Fibroblast of mammary gland (primary cell): ENCODE results near the gene LARP7.

Experiments
- DNase-seq: peaks from one replicate; pipeline ENCODE4 v3.0.0-alpha.2; 2010; ENCODE audit warnings: low read depth
- H3K4me3 ChIP-seq: 2 replicates; pipeline ENCODE4 v1.5.1; 2011; ENCODE audit warnings: low read depth, mild to moderate bottlenecking, low read length, moderate library complexity; ENCODE audit not compliant: control insufficient read depth
- TF ChIP-seq, protein P1 (sequence below): conservative IDR thresholded peaks from 2 replicates; pipeline ENCODE4 v1.5.1; 2011; ENCODE audit warnings: low read depth, low read length, inconsistent platforms; ENCODE audit not compliant: control insufficient read depth, insufficient read depth

The LARP7 gene

DNA sequence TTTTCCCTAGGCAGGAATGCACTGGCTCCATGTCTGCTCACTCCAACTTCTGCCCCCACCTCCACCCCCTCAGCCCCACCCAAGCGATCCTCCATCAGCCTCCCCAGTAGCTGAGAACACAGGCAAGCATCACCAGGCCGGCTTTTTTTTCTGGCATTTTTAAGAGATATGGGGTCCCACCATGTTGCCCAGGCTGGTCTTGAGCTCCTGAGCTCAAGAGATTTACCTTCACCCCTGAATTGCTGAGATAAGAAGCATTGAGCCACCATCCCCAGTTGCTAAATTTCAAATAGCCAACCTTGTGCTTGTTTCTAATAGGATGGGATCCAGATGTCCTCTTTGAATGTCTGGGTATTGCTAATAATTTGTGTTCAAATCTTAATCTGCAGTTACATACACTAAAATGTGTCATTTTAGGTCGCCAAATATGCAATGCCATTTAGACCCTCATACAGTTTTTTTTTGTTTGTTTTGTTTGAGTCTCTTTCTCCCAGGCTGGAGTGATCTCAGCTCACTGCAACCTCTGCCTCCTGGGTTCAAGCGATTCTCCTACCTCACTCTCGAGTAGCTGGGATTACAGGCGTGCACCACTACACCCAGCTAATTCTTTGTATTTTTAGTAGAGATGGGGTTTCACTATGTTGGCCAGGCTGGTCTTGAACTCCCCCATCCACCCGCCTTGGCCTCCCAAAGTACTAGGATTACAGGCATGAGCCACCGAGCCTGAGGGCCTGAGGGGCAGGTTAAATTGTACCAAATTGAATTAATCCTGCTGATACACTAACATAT is 8.8 kb downstream of the LARP7 start:
- no peak overlapping the region for H3K4me3 ChIP-seq
- TF ChIP-seq, protein P1, sequence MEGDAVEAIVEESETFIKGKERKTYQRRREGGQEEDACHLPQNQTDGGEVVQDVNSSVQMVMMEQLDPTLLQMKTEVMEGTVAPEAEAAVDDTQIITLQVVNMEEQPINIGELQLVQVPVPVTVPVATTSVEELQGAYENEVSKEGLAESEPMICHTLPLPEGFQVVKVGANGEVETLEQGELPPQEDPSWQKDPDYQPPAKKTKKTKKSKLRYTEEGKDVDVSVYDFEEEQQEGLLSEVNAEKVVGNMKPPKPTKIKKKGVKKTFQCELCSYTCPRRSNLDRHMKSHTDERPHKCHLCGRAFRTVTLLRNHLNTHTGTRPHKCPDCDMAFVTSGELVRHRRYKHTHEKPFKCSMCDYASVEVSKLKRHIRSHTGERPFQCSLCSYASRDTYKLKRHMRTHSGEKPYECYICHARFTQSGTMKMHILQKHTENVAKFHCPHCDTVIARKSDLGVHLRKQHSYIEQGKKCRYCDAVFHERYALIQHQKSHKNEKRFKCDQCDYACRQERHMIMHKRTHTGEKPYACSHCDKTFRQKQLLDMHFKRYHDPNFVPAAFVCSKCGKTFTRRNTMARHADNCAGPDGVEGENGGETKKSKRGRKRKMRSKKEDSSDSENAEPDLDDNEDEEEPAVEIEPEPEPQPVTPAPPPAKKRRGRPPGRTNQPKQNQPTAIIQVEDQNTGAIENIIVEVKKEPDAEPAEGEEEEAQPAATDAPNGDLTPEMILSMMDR, result no peak
- DNase-seq, result no peak

- no peak overlapping the region for H3K4me3 ChIP-seq
- DNase-seq, result no peak
- TF ChIP-seq, protein P1, result no peak
These were observed 9.9 kb downstream of the LARP7 start for GRCh38 chr4:112646632-112647537.

- TF ChIP-seq, protein P1, result no peak
- DNase-seq, result no peak
- H3K4me3 ChIP-seq, result no peak overlapping the region
These were observed 10.8 kb downstream of the LARP7 start for GRCh38 chr4:112647785-112648184.

- no peak overlapping the region for H3K4me3 ChIP-seq
- DNase-seq, result no peak
- TF ChIP-seq, protein P1, result no peak
These were observed 11.5 kb downstream of the LARP7 start for GRCh38 chr4:112648263-112649054.

- no peak overlapping the region for H3K4me3 ChIP-seq
- DNase-seq, result no peak
- TF ChIP-seq, protein P1, result no peak
These were observed 12.1 kb downstream of the LARP7 start for GRCh38 chr4:112649055-112649408.

DNA sequence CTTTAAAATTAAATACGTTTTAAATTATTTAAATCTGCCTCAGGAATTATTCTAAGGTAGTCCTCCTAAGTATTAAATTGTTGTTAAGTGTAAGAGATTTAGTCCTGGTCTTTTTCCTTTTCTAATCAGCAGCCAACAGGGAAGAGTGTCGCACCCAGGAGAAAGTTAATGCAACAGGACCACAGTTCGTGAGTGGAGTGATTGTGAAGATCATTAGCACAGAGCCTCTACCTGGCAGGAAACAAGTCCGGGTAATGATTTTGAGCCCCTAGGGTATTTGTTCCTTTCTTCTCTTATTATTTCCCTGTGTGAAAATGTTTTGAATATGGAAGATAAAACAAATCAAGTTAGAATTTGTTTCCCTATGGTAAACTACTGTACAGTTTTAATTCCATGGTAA is 13.4 kb downstream of the LARP7 start:
- H3K4me3 ChIP-seq, result no peak overlapping the region
- TF ChIP-seq, protein P1, result no peak
- no peak for DNase-seq
